Measurements from ENCODE around the gene EID3.

DNA sequence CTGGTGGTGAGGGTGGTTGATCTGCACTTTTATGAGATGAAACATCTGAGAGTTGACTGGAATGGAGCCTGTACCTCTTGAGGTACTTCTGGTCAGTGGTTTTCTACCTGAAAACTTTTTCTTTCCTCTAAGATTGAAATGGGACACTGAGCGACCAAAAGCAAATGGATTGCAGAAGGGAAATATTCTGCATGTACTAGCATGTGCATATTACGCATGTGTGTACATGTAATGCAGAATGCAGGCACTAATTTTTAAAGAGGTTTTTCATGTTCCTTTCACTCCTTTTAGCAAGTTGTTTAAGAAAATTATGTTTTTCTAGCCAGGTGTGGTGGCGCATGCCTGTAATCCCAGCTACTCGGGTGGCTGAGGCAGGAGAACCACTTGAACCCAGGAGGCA is 28.7 kb upstream of the EID3 start:
- no peak for TF ChIP-seq EP300 (IDR thresholded peaks at IDR 0.05; ENCODE audit: borderline replicate concordance)
- TF ChIP-seq CEBPB (IDR thresholded peaks at IDR 0.05): no peak
- no peak for TF ChIP-seq FOXM1 (IDR thresholded peaks at IDR 0.05; ENCODE audit: borderline replicate concordance, low read depth)
- TF ChIP-seq, protein P1, sequence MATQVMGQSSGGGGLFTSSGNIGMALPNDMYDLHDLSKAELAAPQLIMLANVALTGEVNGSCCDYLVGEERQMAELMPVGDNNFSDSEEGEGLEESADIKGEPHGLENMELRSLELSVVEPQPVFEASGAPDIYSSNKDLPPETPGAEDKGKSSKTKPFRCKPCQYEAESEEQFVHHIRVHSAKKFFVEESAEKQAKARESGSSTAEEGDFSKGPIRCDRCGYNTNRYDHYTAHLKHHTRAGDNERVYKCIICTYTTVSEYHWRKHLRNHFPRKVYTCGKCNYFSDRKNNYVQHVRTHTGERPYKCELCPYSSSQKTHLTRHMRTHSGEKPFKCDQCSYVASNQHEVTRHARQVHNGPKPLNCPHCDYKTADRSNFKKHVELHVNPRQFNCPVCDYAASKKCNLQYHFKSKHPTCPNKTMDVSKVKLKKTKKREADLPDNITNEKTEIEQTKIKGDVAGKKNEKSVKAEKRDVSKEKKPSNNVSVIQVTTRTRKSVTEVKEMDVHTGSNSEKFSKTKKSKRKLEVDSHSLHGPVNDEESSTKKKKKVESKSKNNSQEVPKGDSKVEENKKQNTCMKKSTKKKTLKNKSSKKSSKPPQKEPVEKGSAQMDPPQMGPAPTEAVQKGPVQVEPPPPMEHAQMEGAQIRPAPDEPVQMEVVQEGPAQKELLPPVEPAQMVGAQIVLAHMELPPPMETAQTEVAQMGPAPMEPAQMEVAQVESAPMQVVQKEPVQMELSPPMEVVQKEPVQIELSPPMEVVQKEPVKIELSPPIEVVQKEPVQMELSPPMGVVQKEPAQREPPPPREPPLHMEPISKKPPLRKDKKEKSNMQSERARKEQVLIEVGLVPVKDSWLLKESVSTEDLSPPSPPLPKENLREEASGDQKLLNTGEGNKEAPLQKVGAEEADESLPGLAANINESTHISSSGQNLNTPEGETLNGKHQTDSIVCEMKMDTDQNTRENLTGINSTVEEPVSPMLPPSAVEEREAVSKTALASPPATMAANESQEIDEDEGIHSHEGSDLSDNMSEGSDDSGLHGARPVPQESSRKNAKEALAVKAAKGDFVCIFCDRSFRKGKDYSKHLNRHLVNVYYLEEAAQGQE (IDR thresholded peaks at IDR 0.05; ENCODE audit: low read depth): no peak
- TF ChIP-seq RAD21 (IDR thresholded peaks at IDR 0.05; ENCODE audit: low read depth): no peak
- no peak for TF ChIP-seq ZBTB7A (IDR thresholded peaks at IDR 0.05; ENCODE audit: low read depth)
- no peak for TF ChIP-seq MAX (IDR thresholded peaks at IDR 0.05)
- no peak for TF ChIP-seq TEAD4 (IDR thresholded peaks at IDR 0.05)
- no peak for TF ChIP-seq YY1 (IDR thresholded peaks at IDR 0.05; ENCODE audit: low read depth)
- no peak for TF ChIP-seq CREB1 (IDR thresholded peaks at IDR 0.05; ENCODE audit: low read depth)
- TF ChIP-seq TAF1 (IDR thresholded peaks at IDR 0.05; ENCODE audit: low read depth): no peak
- TF ChIP-seq, protein P2, sequence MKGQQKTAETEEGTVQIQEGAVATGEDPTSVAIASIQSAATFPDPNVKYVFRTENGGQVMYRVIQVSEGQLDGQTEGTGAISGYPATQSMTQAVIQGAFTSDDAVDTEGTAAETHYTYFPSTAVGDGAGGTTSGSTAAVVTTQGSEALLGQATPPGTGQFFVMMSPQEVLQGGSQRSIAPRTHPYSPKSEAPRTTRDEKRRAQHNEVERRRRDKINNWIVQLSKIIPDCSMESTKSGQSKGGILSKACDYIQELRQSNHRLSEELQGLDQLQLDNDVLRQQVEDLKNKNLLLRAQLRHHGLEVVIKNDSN (IDR thresholded peaks at IDR 0.05): no peak
- TF ChIP-seq TCF12 (IDR thresholded peaks at IDR 0.05; ENCODE audit: low read depth): no peak

All from Ishikawa (cell line).